GM23248 (cell line): Measurements from ENCODE around the gene RELT.

ENCODE experiments used
- EZH2 ChIP-seq: fragments of 200-600 bp; sonication (generic); IDR thresholded peaks from 2 replicates; pipeline ENCODE4 v1.6.1; 2018; ENCODE audit warnings: antibody characterized with exemption, mild to moderate bottlenecking; ENCODE audit not compliant: insufficient read depth, poor library complexity, severe bottlenecking
- EZH2phosphoT487 ChIP-seq: fragments of 200-600 bp; sonication (generic); IDR thresholded peaks from 2 replicates; pipeline ENCODE4 v1.6.1; 2018; ENCODE audit warnings: antibody characterized with exemption, moderate library complexity, mild to moderate bottlenecking, low read depth; ENCODE audit not compliant: insufficient read depth

DNA sequence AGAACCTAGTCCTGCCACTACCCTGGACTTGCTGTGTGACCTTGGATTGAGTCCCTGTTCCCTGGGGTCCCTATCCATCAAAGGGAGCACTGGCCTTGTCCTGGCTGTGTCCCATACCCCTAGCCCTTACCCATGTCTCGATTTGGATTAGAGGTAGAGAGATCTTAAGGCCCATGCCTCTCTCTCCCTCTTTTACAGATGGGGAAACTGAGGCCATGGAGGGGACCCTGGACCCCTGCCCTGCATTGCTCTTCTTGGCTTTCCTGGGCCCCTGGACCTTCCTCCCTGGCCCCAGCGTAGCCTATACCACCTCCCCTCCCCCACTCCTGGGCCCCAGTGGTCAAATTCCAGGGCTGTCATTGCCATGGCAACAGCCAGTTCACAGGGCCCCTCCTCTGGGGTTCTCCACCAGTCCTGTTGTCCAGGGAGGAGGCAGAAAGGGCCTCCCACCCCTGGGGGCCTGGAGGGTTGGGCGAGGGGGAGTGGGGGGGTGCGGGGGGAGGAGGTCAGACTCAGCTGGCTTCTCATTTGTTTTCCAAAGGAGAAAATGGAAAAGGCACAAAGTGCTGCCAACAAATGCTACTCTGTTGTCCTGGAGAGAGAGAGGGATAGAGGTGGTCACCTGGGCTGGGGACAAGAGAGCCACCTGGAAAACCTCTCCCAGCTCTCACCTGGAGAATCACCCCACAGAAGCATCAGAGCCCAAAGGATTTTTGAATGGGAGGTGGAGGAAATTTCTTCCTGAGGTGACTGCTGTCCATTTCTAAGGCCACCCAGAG lies 44.9 kb upstream of the RELT start:
- TF ChIP-seq EZH2phosphoT487 (no peak), EZH2 (no peak)
